Amygdala (tissue), 56 donors: Measurements from ENCODE around the gene ITPK1.
A peak's percentile ranks its signal among the peaks of the same experiment; 100 is the strongest.

Experiments used
- DNase-seq, 56 donors: peaks; one replicate each; lab custom pipeline; 2025; lab: John Stamatoyannopoulos, UW

Gene ITPK1

GRCh38 chr14:92922883-92923743, 192.6 kb downstream of the ITPK1 start, which contains the start of gene CHGA:
TSS of gene CHGA (plus strand) at chr14:92923150. CDS start at chr14:92923360, 210 bp downstream.
- peak in 22 of 56 donors; percentile 4 to 58 (median 22) for DNase-seq

DNA sequence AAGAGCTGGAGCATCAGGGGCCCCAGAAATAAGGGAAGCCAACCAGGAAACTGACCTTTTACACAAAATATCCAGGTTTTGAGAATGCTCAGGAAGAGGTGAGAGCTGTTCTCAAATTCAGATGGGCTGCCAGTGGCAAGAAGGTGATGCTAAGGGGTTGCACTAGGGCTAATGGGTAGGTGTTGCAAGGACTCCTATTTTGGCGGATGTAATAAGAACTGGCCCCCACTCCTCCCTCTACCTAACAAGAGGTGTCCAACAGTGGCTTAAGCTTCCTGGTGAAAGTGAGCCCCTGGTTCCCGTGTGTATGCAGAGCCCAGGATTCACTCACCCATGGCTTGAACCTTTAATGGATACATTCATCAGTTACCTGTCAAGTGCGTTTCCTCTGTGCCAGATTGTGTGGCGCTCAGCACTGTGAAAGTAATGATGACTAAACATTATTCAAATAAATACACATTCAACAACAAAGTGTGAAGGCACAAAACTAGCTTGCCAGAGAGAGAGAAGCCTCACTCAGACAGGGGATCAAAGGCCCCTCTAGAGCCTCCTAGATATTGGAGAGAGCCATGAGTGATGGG, 193.5 kb downstream of the ITPK1 start:
- DNase-seq = no peak

DNA sequence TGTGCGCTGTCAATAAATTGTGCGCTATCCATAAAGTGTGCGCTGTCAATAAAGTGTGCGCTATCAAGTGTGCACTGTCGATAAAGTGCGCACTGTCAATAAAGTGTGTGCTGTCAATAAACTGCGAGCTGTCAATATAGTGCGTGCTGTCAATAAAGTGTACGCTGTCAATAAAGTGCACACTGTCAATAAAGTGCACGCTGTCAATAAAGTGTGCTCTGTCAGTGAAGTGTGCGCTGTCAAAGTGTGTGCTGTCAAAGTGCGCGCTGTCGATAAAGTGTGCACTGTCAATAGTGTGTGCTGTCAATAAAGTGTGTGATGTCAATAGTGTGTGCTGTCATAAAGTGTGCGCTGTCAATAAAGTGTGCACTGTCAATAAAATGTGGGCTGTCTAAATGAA, 195.7 kb downstream of the ITPK1 start:
- DNase-seq = no peak

DNA sequence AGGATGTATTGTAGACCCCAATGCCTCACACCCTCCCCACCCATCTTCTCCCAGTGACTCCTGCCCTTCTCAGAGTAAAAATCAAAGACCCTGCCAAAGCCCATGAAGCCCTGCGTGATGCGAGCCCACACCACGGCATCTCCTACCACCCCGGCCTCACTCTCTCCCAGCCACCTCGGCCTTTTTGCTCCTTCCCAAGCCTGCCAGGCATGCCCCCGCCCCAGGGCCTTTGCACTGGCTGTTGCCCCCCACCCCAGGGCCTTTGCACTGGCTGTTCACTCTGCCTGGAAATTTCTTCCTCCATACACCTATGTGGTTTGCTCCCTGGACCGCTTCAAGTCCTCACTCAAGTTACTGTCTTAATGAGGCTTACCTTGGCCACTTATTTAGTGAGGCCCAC, 197.8 kb downstream of the ITPK1 start:
- DNase-seq = no peak

- no peak for DNase-seq
Measured at GRCh38 chr14:92917041-92917940, 198.4 kb downstream of the ITPK1 start.

DNA sequence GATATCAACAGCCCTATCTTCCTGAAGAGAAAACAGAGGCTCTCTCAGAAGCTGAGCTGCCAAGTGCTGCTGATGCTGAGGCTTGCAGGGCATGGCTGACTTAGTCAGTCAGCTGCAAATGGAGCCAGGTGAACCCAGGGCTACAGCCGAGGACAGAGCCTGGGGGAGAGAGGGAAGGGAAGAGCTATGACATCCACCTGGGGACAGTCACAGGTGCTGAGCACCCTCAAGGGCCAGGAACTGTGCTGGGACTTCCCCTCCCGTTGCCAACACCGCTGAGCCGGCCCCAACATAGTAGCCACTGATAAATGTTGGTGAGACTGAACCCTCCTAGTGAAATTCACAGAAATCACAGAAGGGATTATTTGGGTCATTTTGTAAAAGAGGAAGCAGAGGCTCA, 199.5 kb downstream of the ITPK1 start:
- DNase-seq = no peak

DNA sequence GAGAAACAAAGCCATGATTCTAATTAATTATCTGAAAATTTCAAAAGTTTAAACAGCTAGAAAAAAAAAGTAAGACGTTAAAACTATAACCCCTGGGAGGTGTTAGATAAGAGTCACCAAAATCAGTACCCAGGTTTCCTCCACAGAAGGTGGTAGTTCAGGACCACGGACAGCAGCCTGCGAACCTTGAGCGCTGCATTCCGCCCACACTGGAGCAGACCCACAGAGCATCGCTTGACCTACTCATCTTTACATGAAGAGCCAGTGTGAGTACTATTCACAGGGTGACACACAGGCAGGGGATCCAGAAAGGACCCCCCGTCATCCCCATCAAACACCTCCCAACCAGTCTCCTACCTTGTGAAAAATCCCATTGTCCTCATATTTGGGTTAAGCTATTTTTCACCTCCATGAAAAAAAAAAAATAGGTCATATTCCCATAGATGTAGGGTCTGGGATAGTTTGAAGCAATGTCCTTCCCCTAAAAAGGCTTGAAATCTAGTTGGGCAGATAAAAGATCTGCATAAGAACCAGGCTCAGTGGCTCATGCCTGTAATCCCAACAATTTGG, 201.6 kb downstream of the ITPK1 start:
- DNase-seq = peak in 3 of 56 donors; percentile 4 to 11 (median 11)

DNA sequence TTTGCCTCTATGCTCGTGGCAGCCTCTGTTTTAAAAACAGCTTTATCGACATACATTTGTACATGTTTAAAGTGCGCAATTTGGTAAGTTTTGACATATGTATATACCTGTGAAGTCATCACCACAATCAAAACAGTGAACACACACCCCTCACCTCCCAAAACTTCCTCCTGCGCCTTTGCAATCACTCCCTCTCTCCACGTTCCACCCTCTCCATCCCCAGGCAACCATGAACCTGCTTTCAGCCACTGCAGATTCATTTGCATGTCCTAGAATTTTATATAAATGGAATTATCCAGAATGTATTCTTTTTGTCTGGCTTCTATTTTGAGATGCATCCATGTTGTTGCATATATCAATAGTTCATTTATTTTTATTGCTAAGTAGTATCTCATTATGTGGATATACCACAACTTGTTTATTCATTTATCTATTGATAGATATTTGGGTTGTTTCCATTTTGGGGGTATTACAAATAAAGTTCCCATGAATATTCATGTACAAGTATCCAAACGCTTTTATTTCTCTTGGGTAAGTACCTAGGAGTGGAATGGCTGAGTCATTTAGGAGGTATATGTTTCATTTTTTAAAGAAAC, 208.3 kb downstream of the ITPK1 start:
- DNase-seq = no peak

- DNase-seq = no peak
Measured at GRCh38 chr14:92906823-92907222, 208.9 kb downstream of the ITPK1 start.

- no peak for DNase-seq
Measured at GRCh38 chr14:92906420-92906819, 209.3 kb downstream of the ITPK1 start.

- DNase-seq = no peak
Measured at GRCh38 chr14:92905667-92906066, 210.1 kb downstream of the ITPK1 start.

DNA sequence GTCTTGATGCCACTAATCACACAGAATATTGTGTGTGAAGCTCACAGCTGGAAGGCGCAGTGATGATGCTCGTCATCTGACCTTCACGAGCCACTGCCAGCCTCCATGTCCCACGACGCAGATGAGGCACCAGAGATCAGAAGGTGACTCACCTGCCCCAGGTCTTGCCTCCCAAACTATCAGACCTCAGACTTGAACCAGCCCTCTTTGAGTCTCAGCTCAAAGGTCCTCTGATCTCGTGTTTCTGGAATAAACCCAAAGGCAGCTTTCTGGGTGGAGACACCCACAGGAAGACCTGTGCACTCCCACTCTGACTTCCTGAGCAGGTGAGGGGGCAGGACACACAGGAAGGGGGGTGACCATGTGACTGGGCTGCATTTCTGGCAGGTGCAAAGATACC, 212.4 kb downstream of the ITPK1 start:
- no peak for DNase-seq

DNA sequence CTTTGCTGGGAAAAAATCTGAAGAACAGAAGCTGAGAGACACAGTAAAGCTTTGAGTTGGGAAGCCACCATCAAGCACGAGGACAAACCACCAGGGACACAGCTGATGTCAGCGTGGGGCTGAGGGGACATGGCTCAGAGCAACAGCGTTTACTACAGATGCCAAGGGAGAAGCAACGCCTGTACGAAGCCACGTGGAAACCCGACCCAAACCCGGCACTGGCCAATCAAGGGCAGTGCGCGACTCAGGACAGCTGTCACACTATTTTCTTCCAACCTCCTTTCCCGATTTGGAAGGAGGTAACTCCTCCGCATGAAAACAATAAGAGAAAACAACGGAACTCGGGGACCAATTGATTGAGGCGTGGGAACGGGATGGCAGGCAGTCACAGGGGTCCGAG, 213.0 kb downstream of the ITPK1 start:
- DNase-seq = peak in 1 of 56 donors; percentile 8

DNA sequence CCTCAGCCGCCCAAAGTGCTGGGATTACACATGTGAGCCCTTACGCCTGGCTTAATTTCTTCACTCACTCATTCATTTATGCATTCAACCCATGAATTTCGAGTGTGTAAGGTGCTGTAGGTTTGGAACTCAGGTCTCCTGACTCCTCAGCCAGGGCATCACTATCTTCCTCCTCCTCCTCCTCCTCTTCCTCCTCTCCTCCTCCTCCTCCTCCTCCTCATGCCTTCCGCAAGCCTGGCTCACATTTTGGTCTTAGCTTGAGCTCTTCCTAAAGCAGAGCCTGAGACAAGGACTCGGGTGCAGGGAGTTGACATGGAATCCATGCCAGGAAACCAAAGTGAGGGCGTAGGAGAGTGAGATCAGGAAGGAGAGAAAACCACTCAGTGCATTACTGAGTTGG, 213.5 kb downstream of the ITPK1 start:
- no peak for DNase-seq

DNA sequence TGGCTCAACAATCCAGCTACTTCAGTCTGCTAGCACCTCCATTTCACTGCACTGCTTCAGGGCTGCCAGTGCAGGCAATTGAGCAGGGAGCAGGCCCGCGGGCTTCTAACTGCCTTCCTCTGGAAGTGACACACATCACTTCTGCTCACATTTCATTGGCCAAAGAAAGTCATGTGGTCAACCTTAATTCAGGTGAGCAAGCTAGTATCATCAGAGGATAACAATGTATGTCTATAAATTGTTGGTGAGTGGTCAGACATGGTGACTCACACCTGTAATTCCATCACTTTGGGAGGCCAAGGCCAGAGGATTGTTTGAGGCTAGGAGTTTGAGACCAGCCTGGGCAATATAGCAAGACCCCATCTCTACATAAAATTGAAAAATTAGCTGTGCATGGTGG, 215.1 kb downstream of the ITPK1 start:
- DNase-seq = no peak

GRCh38 chr14:92898566-92899131, 217.1 kb downstream of the ITPK1 start:
- DNase-seq = no peak

- DNase-seq = no peak
Measured at GRCh38 chr14:92897922-92898565, 217.7 kb downstream of the ITPK1 start.

DNA sequence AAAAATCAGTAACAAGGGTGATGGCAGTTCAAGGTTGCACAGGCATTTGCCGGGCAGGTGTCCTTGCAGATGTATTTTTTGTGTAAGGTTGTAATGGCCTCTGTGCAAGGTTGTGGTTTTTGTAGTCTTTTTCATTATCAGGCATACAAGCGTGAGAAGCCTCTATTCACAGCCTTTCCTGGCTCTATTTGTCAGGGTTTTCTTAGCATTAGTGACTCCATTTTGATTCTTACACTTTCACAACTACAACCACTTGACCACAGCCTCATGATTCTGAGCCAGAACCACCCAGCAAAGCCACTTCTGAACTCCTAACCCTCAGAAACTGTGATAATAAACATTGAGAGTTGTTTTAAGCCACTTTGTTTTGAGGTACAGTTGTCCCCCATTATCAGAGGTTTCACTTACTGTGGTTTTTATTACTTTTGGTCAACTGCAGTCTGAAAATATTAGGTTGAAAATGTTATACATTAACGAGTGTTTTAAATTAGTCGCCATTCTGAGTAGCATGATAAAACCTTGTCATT, 220.3 kb downstream of the ITPK1 start:
- DNase-seq = no peak

GRCh38 chr14:92892589-92892988, 223.1 kb downstream of the ITPK1 start:
- DNase-seq = no peak
